Measurements from ENCODE around the gene CUEDC2. TPM values are rescaled to one million over a fixed set of nuclear protein-coding genes. Genes with fewer than 3 reads are reported as not detected.

CUEDC2 gene
- total and polyA plus RNA-seq, 4 donors, result 40.6 to 80.2 (median 51.8) TPM

DNA sequence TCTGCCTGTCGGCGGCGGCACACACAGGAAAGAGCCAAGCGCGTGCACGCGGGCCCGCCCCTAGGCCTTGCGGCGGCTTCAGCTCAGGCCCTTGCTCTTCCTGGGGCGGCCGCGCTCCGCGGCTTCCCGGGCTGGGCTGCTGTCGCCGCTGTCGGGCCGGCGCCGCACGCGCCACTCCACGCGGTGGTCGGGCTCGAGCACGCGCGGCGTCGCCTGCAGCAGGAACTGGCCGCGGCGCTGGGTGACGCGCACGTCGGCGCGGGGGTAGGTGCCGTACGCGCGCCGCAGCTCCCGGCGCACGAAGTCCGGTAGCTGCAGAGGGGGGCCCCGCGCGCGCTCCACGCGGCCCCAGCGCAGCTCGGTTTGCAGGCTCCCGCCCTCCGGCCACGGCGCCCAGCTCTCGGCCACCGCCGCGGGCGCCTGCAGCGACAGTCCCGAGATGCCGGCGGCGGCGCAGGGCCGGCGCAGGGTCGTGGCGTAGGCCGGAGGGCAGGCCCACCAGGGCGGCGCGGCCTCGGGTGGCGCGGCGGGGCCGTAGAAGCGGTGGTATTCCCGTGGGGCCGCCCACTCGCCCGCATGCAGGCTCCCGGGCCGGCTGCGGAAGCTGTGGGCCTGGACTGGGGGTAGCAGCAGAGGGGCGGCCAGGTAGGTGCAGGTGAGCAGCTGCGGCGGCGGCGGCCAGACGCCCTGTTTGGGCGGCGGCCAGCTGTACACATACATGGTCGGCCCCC is 18.2 kb upstream of the CUEDC2 start:
- Histone ChIP-seq H3K9me3 (ENCODE audit: control insufficient read depth, low read length) (no peaks in the 10 kb centered on the region), H3K36me3 (ENCODE audit: control insufficient read depth in 1 of 2, insufficient read depth in 2 of 2, low read length in 1 of 2) (no peaks in the 10 kb centered on the region), H3K27me3 (ENCODE audit: control insufficient read depth in 1 of 2, insufficient read depth in 2 of 2, low read length in 1 of 2) (no peaks in the 10 kb centered on the region), H3K4me1 (ENCODE audit: control insufficient read depth in 1 of 2, insufficient read depth in 2 of 2, low read length in 2 of 2) (no peaks in the 10 kb centered on the region), H3K27ac (ENCODE audit: low read depth in 1 of 2, low read length in 2 of 2) (peak overlapping the region in 1 of 2 donors; percentile 41), H3K4me3 (ENCODE audit: low read length in 2 of 2) (peak overlapping the region; percentile 81 to 94)
- DNase-seq, result peak; percentile 91 to 92
- intact Hi-C loops (cut with DNase I), result no loop called here
- ATAC-seq (ENCODE audit: low FRiP score), result peak; percentile 94
- WGBS, 2 donors, result 0 to 1% methylated on average over 63 to 104 of the region's 104 CpGs

DNA sequence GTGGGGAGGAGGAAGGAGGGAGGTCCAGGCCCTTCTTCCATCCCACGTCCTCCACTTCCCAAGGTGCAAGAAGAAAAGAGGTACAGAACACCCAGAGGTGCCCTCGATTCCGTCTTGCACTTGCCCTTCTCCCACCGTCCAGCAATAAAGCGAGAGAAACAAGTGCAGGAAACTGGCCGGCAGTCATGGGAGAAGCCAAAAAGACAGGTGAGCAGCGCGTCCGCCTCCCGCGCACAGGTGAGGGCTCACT is 17.7 kb upstream of the CUEDC2 start:
- no peaks in the 10 kb centered on the region for H3K4me1 ChIP-seq (ENCODE audit: control insufficient read depth in 1 of 2, insufficient read depth in 2 of 2, low read length in 2 of 2)
- no peaks in the 10 kb centered on the region for H3K9me3 ChIP-seq (ENCODE audit: control insufficient read depth, low read length)
- H3K27ac ChIP-seq (ENCODE audit: low read depth in 1 of 2, low read length in 2 of 2), result peak overlapping the region in 1 of 2 donors; percentile 35
- 0% methylated on average over 11 of the region's 11 CpGs for WGBS, 2 donors
- H3K36me3 ChIP-seq (ENCODE audit: control insufficient read depth in 1 of 2, insufficient read depth in 2 of 2, low read length in 1 of 2), result no peaks in the 10 kb centered on the region
- intact Hi-C loops (cut with DNase I), result no loop called here
- H3K4me3 ChIP-seq (ENCODE audit: low read length in 2 of 2), result peak overlapping the region; percentile 81 to 94
- no peak for ATAC-seq (ENCODE audit: low FRiP score)
- no peak for DNase-seq
- H3K27me3 ChIP-seq (ENCODE audit: control insufficient read depth in 1 of 2, insufficient read depth in 2 of 2, low read length in 1 of 2), result no peaks in the 10 kb centered on the region

DNA sequence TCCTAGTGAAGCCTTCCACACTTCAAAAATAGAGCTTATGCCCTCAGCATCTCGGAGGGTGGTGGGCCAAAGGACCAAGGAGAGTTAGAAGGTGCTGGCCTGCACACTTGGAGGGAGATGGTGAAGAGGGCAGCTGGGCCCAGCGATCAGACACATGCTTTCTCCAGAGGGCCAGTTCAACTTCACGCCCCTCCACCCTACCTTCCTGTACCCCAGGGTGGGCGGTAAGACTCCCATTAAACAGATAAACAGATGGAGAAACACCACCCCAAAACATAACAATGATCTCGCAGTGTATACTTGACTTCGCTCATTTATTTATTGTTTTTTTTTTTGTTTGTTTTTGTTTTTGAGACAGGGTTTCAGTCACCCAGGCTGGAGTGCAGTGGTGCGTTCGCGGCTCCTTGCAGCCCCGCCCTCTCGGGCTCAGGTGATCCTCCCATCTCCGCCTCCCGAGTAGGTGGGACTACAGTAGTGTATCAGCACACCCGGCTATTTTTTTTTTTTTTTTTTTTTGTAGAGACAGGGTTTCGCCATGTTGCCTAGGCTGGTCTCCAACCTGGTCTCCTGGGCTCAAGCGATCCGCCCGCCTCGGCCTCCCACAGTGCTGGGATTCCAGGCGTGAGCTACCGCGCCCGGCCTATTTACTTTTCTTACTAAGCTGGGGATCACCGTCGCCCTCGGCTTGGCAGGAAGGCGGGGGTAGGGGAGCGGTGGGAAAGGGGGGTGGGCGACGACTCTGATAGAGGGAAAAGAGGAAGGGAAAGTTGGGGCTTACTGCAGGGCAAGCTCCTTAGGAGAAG is 17.1 kb upstream of the CUEDC2 start:
- ATAC-seq (ENCODE audit: low FRiP score) (peak; percentile 62), DNase-seq (peak in 1 of 2 donors; percentile 79)
- intact Hi-C loops (cut with DNase I), result no loop called here
- whole genome bisulfite sequencing, 2 donors, result 12 to 14% methylated on average over 30 of the region's 30 CpGs
- Histone ChIP-seq H3K27ac (ENCODE audit: low read depth in 1 of 2, low read length in 2 of 2) (no peak overlapping the region), H3K4me3 (ENCODE audit: low read length in 2 of 2) (peak overlapping the region; percentile 81 to 94), H3K9me3 (ENCODE audit: control insufficient read depth, low read length) (no peaks in the 10 kb centered on the region), H3K36me3 (ENCODE audit: control insufficient read depth in 1 of 2, insufficient read depth in 2 of 2, low read length in 1 of 2) (no peaks in the 10 kb centered on the region), H3K27me3 (ENCODE audit: control insufficient read depth in 1 of 2, insufficient read depth in 2 of 2, low read length in 1 of 2) (no peaks in the 10 kb centered on the region), H3K4me1 (ENCODE audit: control insufficient read depth in 1 of 2, insufficient read depth in 2 of 2, low read length in 2 of 2) (no peaks in the 10 kb centered on the region)

DNA sequence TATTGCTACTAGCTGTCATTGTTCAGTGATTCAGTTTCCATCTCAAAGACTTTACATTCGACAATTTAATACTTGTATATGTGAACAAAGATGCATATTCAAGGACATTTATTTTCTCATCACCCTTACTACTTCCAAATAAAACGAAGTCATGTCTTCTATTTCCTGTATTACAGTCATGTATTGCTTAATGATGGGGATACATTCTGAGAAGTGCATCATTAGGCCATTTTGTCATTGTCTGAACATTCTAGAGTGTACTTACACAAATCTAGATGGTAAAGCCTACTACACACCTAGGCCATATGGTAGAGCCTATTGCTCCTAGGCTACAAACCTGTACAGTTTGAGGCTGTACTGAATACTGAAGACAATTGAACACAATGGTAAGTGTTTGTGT is 12.5 kb upstream of the CUEDC2 start:
- intact Hi-C loops (cut with DNase I), result no loop called here
- Histone ChIP-seq H3K9me3 (ENCODE audit: control insufficient read depth, low read length) (no peaks in the 10 kb centered on the region), H3K4me1 (ENCODE audit: control insufficient read depth in 1 of 2, insufficient read depth in 2 of 2, low read length in 2 of 2) (no peaks in the 10 kb centered on the region), H3K36me3 (ENCODE audit: control insufficient read depth in 1 of 2, insufficient read depth in 2 of 2, low read length in 1 of 2) (no peaks in the 10 kb centered on the region), H3K4me3 (ENCODE audit: low read length in 2 of 2) (no peak overlapping the region), H3K27me3 (ENCODE audit: control insufficient read depth in 1 of 2, insufficient read depth in 2 of 2, low read length in 1 of 2) (no peaks in the 10 kb centered on the region), H3K27ac (ENCODE audit: low read depth in 1 of 2, low read length in 2 of 2) (no peak overlapping the region)
- 79 to 86% methylated on average over 2 of the region's 2 CpGs for WGBS, 2 donors
- ATAC-seq (ENCODE audit: low FRiP score) (no peak), DNase-seq (no peak)

DNA sequence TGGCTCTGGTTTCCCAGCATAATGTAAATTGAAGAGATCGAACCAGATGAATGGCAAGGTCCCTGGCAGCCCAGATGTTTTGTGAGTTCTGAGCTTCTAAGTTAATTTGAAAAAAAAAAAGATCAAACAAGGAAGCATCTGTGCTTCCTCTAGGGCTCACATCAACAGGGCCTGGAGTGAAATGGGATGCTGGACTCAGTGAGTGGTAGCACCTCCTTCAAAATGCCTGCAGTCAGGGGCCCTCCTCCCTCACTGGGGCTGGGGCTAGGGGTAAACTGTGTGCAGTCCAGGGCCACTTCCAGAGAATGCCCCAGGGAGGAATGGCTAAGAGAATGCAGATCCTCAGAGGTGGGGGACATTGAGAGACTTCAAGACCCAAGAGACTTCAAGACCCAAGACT is 6.0 kb upstream of the CUEDC2 start:
- Histone ChIP-seq H3K4me3 (ENCODE audit: low read length in 2 of 2) (no peak overlapping the region), H3K36me3 (ENCODE audit: control insufficient read depth in 1 of 2, insufficient read depth in 2 of 2, low read length in 1 of 2) (no peaks in the 10 kb centered on the region), H3K4me1 (ENCODE audit: control insufficient read depth in 1 of 2, insufficient read depth in 2 of 2, low read length in 2 of 2) (no peaks in the 10 kb centered on the region), H3K9me3 (ENCODE audit: control insufficient read depth, low read length) (no peaks in the 10 kb centered on the region), H3K27me3 (ENCODE audit: control insufficient read depth in 1 of 2, insufficient read depth in 2 of 2, low read length in 1 of 2) (no peaks in the 10 kb centered on the region), H3K27ac (ENCODE audit: low read depth in 1 of 2, low read length in 2 of 2) (no peak overlapping the region)
- WGBS, 2 donors, result 85 to 93% methylated on average over 1 of the region's 1 CpG
- ATAC-seq (ENCODE audit: low FRiP score) (no peak), DNase-seq (no peak)
- intact Hi-C loops (cut with DNase I), result no loop called here

DNA sequence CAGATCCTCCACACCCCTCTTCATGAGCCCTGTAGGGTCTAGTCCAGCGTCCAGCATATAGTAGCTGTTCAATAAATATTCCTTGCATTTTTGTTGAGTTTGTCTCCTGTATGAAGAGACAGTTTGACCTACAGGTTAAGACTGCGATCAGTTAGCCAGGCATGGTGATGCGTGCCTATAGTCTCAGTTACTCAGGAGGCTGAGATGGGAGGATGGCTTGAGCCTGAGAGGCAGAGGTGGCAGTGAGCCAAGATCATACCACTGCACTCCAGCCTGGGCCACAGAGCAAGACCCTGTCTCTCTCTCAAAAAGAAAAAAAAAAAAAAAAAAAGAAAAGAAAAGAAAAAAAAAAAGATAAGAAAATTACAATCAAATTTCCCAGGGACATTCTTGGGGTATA is 5.1 kb upstream of the CUEDC2 start:
- DNase-seq, result no peak
- Histone ChIP-seq H3K27ac (ENCODE audit: low read depth in 1 of 2, low read length in 2 of 2) (no peak overlapping the region), H3K9me3 (ENCODE audit: control insufficient read depth, low read length) (no peaks in the 10 kb centered on the region), H3K36me3 (ENCODE audit: control insufficient read depth in 1 of 2, insufficient read depth in 2 of 2, low read length in 1 of 2) (no peaks in the 10 kb centered on the region), H3K27me3 (ENCODE audit: control insufficient read depth in 1 of 2, insufficient read depth in 2 of 2, low read length in 1 of 2) (no peaks in the 10 kb centered on the region), H3K4me3 (ENCODE audit: low read length in 2 of 2) (no peak overlapping the region), H3K4me1 (ENCODE audit: control insufficient read depth in 1 of 2, insufficient read depth in 2 of 2, low read length in 2 of 2) (no peaks in the 10 kb centered on the region)
- intact Hi-C loops (cut with DNase I), result no loop called here
- 92 to 95% methylated on average over 3 of the region's 3 CpGs for WGBS, 2 donors
- no peak for ATAC-seq (ENCODE audit: low FRiP score)

DNA sequence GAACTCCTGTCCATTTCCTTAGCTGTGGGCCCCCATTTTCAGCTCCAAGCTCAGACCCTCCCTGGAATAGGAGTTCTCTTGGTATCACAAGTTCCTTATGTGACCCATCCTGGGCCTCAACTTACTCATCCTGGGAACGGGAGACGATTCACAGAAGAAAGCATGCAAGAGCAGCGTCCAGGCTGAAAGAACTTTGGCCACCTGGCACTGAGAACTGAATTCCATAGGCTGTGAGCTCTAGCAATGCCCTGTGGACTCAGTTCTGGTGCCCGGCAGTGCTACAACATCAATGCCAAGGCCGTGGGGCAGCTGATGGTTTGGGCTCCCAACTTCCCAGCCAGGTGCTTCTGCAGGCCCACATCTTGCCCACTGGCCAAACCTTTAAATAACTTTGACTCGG is 3.9 kb upstream of the CUEDC2 start:
- Histone ChIP-seq H3K27me3 (ENCODE audit: control insufficient read depth in 1 of 2, insufficient read depth in 2 of 2, low read length in 1 of 2) (no peaks in the 10 kb centered on the region), H3K36me3 (ENCODE audit: control insufficient read depth in 1 of 2, insufficient read depth in 2 of 2, low read length in 1 of 2) (no peaks in the 10 kb centered on the region), H3K9me3 (ENCODE audit: control insufficient read depth, low read length) (no peaks in the 10 kb centered on the region), H3K27ac (ENCODE audit: low read depth in 1 of 2, low read length in 2 of 2) (no peak overlapping the region), H3K4me1 (ENCODE audit: control insufficient read depth in 1 of 2, insufficient read depth in 2 of 2, low read length in 2 of 2) (peaks cover 0 to 4% of the 10 kb centered on the region in 2 donors), H3K4me3 (ENCODE audit: low read length in 2 of 2) (no peak overlapping the region)
- no peak for ATAC-seq (ENCODE audit: low FRiP score)
- intact Hi-C loops (cut with DNase I), result no loop called here
- no peak for DNase-seq
- WGBS, 2 donors, result 34 to 41% methylated on average over 6 of the region's 6 CpGs

DNA sequence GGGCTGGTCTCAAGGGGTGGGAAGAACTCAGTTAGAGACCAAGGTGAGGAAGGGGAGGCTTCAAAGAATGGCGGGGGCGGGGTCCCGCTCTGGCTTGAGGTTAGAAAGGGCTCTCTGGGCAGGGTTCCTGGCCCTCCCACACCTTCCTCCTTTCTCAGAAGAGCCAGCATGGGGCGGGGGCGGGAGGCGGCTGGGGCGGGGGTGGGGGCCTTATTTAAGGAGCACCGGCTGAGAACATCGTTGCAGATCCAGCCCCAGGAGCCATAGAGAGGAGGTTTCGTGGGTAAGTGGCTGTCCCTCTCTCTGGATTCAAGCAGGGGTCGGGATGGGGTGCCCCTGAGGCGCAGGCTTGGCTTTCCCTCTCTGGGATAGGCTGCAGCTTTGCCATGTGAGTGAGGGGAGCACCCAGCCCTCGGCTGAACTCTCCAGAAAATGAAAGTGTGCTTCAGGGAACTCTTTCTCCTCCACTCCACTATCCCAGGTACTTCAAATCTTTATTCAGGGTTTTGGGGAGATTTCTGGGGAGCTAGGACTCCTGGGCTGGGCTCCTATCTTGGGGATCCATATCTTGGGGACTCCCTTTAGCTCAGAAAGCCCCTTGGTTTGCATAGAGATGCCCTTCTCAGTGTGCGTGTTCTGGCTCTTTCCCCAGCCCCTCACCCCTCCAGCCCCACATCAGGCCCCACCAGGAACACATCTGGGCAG is 3.3 kb upstream of the CUEDC2 start:
- no peaks in the 10 kb centered on the region for H3K9me3 ChIP-seq (ENCODE audit: control insufficient read depth, low read length)
- H3K27ac ChIP-seq (ENCODE audit: low read depth in 1 of 2, low read length in 2 of 2), result no peak overlapping the region
- H3K27me3 ChIP-seq (ENCODE audit: control insufficient read depth in 1 of 2, insufficient read depth in 2 of 2, low read length in 1 of 2), result no peaks in the 10 kb centered on the region
- WGBS, 2 donors, result 3 to 4% methylated on average over 14 of the region's 14 CpGs
- DNase-seq (no peak), ATAC-seq (ENCODE audit: low FRiP score) (no peak)
- intact Hi-C loops (cut with DNase I), result no loop called here
- no peaks in the 10 kb centered on the region for H3K36me3 ChIP-seq (ENCODE audit: control insufficient read depth in 1 of 2, insufficient read depth in 2 of 2, low read length in 1 of 2)
- no peak overlapping the region for H3K4me3 ChIP-seq (ENCODE audit: low read length in 2 of 2)
- peaks cover 0 to 4% of the 10 kb centered on the region in 2 donors for H3K4me1 ChIP-seq (ENCODE audit: control insufficient read depth in 1 of 2, insufficient read depth in 2 of 2, low read length in 2 of 2)
